HEK293 (cell line): ENCODE data around the gene FAHD2A.

Experiments used
- ATF2 ChIP-seq: fragments of 450-650 bp; formaldehyde crosslinking; IDR thresholded peaks from 2 replicates; pipeline ENCODE4 v1.5.1; 2016; ENCODE audit warnings: missing biosample characterization, missing genetic modification characterization, low read depth
- CTCF ChIP-seq: fragments of 450-650 bp; formaldehyde crosslinking; IDR thresholded peaks from 2 replicates; pipeline ENCODE4 v1.5.1; 2016; ENCODE audit warnings: missing biosample characterization, missing genetic modification characterization
- HOXC10 ChIP-seq: sonication (generic); formaldehyde crosslinking; IDR thresholded peaks from 2 replicates; pipeline ENCODE4 v1.8.1; 2023; ENCODE audit warnings: mild to moderate bottlenecking, missing genetic modification reagents
- KLF16 ChIP-seq: fragments of 450-650 bp; formaldehyde crosslinking; IDR thresholded peaks from 2 replicates; pipeline ENCODE4 v1.5.1; 2017; ENCODE audit warnings: missing biosample characterization, missing genetic modification characterization
- PRDM10 ChIP-seq: fragments of 450-650 bp; formaldehyde crosslinking; IDR thresholded peaks from 2 replicates; pipeline ENCODE4 v1.5.1; 2016; ENCODE audit warnings: missing biosample characterization, missing genetic modification characterization
- REST ChIP-seq: fragments of 450-650 bp; formaldehyde crosslinking; IDR thresholded peaks from 2 replicates; pipeline ENCODE4 v1.5.1; 2016; ENCODE audit warnings: missing biosample characterization, missing genetic modification characterization
- TCF7L2 ChIP-seq: IDR thresholded peaks from 2 replicates; pipeline ENCODE4 v1.6.1; 2011; ENCODE audit warnings: low read depth, mild to moderate bottlenecking, inconsistent platforms, low read length, moderate library complexity, borderline replicate concordance
- ZFP37 ChIP-seq: fragments of 450-650 bp; formaldehyde crosslinking; IDR thresholded peaks from 2 replicates; pipeline ENCODE4 v1.5.1; 2016; ENCODE audit warnings: missing biosample characterization, missing genetic modification characterization
- ZNF138 ChIP-seq: fragments of 450-650 bp; formaldehyde crosslinking; IDR thresholded peaks from 2 replicates; pipeline ENCODE4 v1.5.1; 2016; ENCODE audit warnings: missing biosample characterization, missing genetic modification characterization, borderline replicate concordance
- ZNF311 ChIP-seq: fragments of 450-650 bp; formaldehyde crosslinking; IDR thresholded peaks from 2 replicates; pipeline ENCODE4 v1.5.1; 2017; ENCODE audit warnings: missing biosample characterization, missing genetic modification characterization, borderline replicate concordance
- ZNF645 ChIP-seq: fragments of 450-650 bp; formaldehyde crosslinking; IDR thresholded peaks from 2 replicates; pipeline ENCODE4; 2016; ENCODE audit warnings: missing biosample characterization, missing genetic modification characterization
- ZNF837 ChIP-seq: fragments of 450-650 bp; formaldehyde crosslinking; IDR thresholded peaks from 2 replicates; pipeline ENCODE4 v1.5.1; 2016; ENCODE audit warnings: missing biosample characterization, missing genetic modification characterization

GRCh38 chr2:95379371-95379831, 23.1 kb upstream of the FAHD2A start:
- TF ChIP-seq ZFP37 (tag by site-specific recombination): no peak
- no peak for TF ChIP-seq ATF2
- TF ChIP-seq HOXC10 (CRISPR knock-in tag): no peak
- no peak for TF ChIP-seq TCF7L2
- no peak for TF ChIP-seq ZNF837 (tag by site-specific recombination)
- TF ChIP-seq CTCF: 0 out of 2 replicates have a peak, but pooled peaks have one; percentile 13
- no peak for TF ChIP-seq KLF16 (tag by site-specific recombination)
- TF ChIP-seq ZNF645 (tag by site-specific recombination): no peak
- TF ChIP-seq REST (tag by site-specific recombination): no peak
- no peak for TF ChIP-seq ZNF311 (tag by site-specific recombination)
- no peak for TF ChIP-seq ZNF138 (tag by site-specific recombination)
- no peak for TF ChIP-seq PRDM10 (tag by site-specific recombination)
